Activated gamma-delta T cell (primary cell): Measurements from ENCODE around the gene RNF103.
"Not testable (repeated sequence)": the region's sequence is repeated elsewhere in the genome, so short reads cannot be mapped to it uniquely, and the experiment has no call there.

Experiments
- DNase-seq: peaks from one replicate; lab custom pipeline; 2025; lab: John Stamatoyannopoulos, UW

RNF103 gene

DNA sequence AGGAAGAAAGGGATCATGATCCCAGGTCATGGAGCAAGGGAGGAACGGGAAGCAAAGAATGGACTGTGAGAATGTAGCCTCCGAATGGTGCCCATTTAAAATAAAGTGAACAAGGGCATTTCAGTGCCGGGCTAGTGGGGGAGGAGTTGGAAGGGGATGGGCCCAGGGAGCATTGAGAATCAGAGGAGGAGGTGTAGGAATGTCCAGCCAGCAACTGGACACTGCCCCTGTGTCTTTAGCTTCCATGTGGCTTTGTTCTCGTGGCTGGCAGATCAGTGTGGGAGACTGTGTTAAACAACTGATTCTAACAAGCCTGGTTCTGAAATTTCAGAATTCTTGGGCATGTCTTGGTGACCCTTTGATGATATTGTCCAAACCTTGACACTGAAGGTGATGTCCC, 1.4 kb upstream of the RNF103 start:
- DNase-seq: no peak

- DNase-seq: no peak
Measured at GRCh38 chr2:86624267-86624547, 542 bp upstream of the RNF103 start.

- DNase-seq: peak; percentile 28
Measured at GRCh38 chr2:86623043-86623493, 597 bp downstream of the RNF103 start.

GRCh38 chr2:86622519-86623042, 1.1 kb downstream of the RNF103 start:
- no peak for DNase-seq

GRCh38 chr2:86621280-86621943, 2.3 kb downstream of the RNF103 start:
- no peak for DNase-seq

- no peak for DNase-seq
Measured at GRCh38 chr2:86617738-86618137, 5.9 kb downstream of the RNF103 start.

DNA sequence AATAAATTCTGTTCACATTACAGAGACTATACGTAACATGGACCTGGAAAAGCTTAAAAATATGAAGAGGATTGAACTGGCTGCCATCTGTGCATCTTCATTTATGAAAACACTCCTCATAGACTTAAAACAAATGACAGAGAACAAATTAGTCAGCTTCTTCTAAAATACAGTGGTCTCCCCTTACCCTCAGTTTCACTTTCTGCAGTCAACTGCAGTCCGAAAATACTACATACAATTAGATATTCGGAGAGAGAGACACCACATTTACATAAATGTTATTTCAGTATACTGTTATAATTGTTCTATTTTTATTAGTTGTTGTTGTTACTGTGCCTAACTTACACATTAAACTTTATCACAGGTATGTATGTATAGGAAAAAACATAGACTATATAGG, 6.5 kb downstream of the RNF103 start:
- DNase-seq: no peak

DNA sequence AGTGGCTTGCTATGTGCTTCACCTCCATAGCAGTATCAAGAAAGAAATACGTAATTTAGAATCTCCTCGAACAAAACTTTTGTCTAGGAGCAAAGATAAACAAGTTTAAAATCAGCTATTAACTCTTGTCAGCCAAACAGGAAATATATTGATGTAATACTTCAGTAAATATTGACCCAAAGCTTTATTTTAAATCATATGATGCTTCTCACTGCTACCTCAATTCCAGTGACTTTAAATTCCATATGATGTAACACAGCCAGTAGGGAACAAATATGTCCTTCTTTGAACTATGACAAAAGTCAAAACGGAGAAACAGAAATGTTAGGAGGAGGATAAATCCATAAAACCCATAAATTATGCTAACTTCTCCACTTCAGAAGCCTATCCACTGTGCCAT, 7.2 kb downstream of the RNF103 start:
- no peak for DNase-seq

DNA sequence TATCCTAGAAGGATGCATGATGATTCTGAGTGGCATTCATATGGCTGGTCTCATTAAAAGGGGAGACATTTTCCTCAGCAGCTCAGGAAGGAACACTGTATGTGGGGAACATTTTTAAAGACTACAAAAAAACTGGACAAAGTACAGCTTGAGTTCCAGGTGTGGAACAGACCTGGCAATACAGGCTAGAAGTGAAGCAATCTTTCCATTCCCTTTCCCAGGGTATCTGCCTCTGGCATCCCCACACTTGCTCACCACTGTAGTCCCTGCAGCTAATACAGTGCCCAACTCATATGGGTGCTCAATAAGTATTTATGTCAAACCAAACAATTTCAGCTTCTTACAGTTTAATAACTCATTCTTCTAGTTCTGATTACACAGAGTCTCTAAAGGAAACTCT, 8.1 kb downstream of the RNF103 start:
- no peak for DNase-seq

GRCh38 chr2:86613515-86613914, 10.2 kb downstream of the RNF103 start:
- DNase-seq: no peak

- DNase-seq: no peak
Measured at GRCh38 chr2:86610871-86611270, 12.8 kb downstream of the RNF103 start.

DNA sequence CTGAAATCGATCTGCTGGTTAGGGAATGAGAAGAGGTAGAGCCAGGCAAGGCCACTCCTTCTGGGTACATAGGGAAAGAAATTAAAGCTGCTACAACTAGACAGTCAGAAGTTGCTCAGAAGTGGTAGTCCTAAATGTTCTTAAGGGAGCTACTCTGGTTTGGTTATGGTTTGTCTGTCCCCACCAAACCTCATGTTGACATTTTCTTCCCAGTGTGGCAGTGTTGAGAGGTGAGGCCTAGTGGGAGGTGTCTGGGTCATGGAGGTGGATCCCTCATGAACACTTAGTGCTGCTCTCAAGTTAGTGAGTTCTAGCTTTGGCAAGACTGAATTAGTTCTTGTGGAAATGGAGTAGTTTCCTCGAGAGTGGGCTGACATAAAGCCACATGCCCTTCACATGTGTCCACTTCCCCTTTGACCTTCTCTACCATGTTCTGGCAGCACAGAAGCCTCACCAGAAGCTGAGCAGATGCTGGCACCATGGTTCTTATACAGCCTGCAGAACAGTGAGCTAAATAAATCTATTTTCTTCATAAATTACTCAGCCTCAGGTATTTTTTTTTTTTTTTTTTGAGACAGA, 14.7 kb downstream of the RNF103 start:
- no peak for DNase-seq

- DNase-seq: no peak
Measured at GRCh38 chr2:86603905-86604304, 19.8 kb downstream of the RNF103 start.

- no peak for DNase-seq
Measured at GRCh38 chr2:86598966-86599365, 24.7 kb downstream of the RNF103 start.

GRCh38 chr2:86596118-86596517, 27.5 kb downstream of the RNF103 start:
- DNase-seq: no peak

DNA sequence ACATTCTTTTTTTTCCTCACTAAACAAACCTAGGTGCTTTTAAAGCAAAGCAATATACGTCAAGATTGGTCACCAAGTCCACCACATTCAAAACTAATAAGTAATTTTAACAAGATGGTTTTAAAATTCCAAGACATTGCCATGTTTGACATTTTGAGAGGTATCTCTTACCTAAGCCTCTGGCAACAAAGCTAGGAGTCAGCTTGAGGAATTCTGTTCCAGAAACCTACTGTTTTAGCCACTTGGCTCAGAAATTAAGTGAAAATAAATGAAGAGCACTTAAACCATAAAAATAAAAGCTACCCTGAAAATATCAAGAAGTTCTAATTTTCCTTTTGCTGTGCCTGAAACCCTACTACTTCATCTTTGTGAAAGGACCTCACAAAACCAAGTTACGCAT, 30.4 kb downstream of the RNF103 start:
- no peak for DNase-seq

DNA sequence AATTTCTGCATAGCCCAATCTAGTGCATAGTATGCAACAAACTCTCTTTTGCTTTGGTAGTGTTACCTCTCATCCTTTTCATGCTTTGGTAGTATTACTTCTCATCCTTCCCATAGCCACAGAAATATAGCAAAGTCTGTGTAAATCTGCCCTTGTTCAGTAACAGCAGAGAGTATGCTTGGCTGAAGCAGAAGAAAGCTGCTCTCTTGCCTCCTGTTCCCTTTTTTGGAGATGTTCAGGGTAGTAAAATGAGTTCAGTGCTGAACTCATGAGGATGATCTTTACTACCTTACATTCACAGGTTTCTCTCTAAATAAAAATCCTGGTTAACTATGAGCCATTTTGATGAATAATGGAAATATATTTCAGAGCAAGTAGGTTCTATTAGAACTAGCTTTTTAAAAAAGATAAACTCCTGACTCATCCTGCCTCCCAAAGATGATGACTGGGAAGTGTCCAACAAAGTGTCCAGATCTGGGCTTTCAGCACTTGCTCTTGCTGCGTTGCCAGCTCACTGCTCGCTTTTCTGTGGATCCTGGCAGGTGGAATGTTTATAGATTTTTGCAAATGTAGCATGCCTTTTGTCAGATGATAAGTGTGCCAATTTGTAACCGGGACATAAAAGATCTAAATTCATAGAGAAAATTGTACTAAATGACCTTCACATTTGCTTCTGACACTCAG, 31.0 kb downstream of the RNF103 start:
- no peak for DNase-seq

GRCh38 chr2:86589701-86590100, 34.0 kb downstream of the RNF103 start:
- not testable (repeated sequence) for DNase-seq

- DNase-seq: no peak
Measured at GRCh38 chr2:86584151-86584913, 39.3 kb downstream of the RNF103 start.

GRCh38 chr2:86580560-86580959, 43.1 kb downstream of the RNF103 start:
- DNase-seq: no peak

DNA sequence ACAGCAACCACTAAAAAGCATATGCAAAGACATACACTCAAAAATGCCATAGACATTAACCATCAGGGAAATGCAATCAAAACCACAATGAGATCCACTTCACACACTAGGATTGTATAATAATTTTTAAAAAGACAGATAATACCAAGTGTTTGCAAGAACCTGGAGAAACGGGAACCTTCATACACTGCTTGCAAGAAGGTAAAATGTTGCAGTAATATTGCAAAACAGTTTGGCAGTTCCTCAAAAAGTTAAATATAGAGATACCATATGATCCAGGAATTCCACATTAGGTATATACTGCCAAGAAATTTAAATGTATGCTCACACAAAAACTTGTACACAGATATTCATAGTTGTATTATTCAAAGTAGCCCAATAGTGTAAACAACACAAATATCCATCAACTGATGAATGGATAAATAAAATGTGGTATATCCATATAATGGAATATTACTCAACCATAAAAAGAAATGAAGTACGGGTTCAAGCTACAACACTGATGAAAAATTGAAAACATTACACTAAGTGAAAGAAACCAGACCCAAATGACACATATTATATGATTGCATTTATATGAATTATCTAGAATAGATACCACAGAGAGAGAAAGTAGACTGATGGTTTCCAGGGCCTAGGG, 45.7 kb downstream of the RNF103 start:
- DNase-seq: no peak

- no peak for DNase-seq
Measured at GRCh38 chr2:86570059-86570458, 53.6 kb downstream of the RNF103 start.
